Sigmoid colon (tissue), 3 donors: ENCODE data around the gene C6orf89.

Experiments
- CTCF ChIP-seq, 4 experiments: fragments of 450-650 bp in 3 of 4; fragments of 200-600 bp in 1 of 4; IDR thresholded peaks; one replicate each; pipeline ENCODE4 v1.5.1; 2016 to 2019; ENCODE audit warnings: antibody characterized with exemption in 4 of 4, mild to moderate bottlenecking in 3 of 4, moderate library complexity in 2 of 4
- POLR2A ChIP-seq, 2 donors: fragments of 450-650 bp; IDR thresholded peaks; one replicate each; pipeline ENCODE4 v1.6.1; 2016; ENCODE audit warnings: antibody characterized with exemption in 2 of 2, mild to moderate bottlenecking in 2 of 2, moderate library complexity in 2 of 2

GRCh38 chr6:36843170-36843569 lies 42.6 kb upstream of the C6orf89 start:
- no peak for TF ChIP-seq CTCF (IDR thresholded peaks at IDR 0.05)
- no peak for TF ChIP-seq POLR2A (IDR thresholded peaks at IDR 0.05)
